IgD-negative memory B cell (primary cell): ENCODE data around the gene LRR1. TPM values are rescaled to one million over a fixed set of nuclear protein-coding genes. Genes with fewer than 3 reads are reported as not detected.
A peak's percentile ranks its signal among the peaks of the same experiment; 100 is the strongest.
"Not testable (repeated sequence)": the region's sequence is repeated elsewhere in the genome, so short reads cannot be mapped to it uniquely, and the experiment has no call there.

ENCODE experiments used
- H3K27ac Mint-ChIP-seq, 3 donors: one replicate each; pipeline ENCODE4 v1.8.0; 2020 to 2022; ENCODE audit warnings: mild to moderate bottlenecking in 3 of 3, mixed read lengths in 3 of 3, moderate library complexity in 1 of 3
- H3K27me3 Mint-ChIP-seq: one replicate; pipeline ENCODE4 v1.8.0; 2021; ENCODE audit warnings: mixed read lengths
- H3K36me3 Mint-ChIP-seq: one replicate; pipeline ENCODE4 v1.8.0; 2020; ENCODE audit warnings: mild to moderate bottlenecking, mixed read lengths
- H3K4me1 Mint-ChIP-seq, 3 donors: one replicate each; pipeline ENCODE4 v1.8.0; 2020 to 2022; ENCODE audit warnings: mixed read lengths in 3 of 3, mild to moderate bottlenecking in 1 of 3
- H3K4me3 Mint-ChIP-seq, 4 donors: one replicate each; pipeline ENCODE4 v1.8.0; 2020 to 2022; ENCODE audit warnings: mild to moderate bottlenecking in 4 of 4, mixed read lengths in 4 of 4, moderate library complexity in 3 of 4
- H3K9me3 Mint-ChIP-seq, 3 donors: one replicate each; pipeline ENCODE4 v1.8.0; 2020 to 2021; ENCODE audit warnings: mixed read lengths in 3 of 3, mild to moderate bottlenecking in 1 of 3
- polyA plus RNA-seq: library from polyadenylated mRNA; unstranded; fragments of 300-500 nt; fragmentation: Illumina TruSeq; gene quantifications from one replicate; pipeline ENCODE4 v1.2.3, GENCODE V29; 2021

LRR1 gene
- polyA plus RNA-seq, 1 donor from 2014 or later = 10.1 TPM

DNA sequence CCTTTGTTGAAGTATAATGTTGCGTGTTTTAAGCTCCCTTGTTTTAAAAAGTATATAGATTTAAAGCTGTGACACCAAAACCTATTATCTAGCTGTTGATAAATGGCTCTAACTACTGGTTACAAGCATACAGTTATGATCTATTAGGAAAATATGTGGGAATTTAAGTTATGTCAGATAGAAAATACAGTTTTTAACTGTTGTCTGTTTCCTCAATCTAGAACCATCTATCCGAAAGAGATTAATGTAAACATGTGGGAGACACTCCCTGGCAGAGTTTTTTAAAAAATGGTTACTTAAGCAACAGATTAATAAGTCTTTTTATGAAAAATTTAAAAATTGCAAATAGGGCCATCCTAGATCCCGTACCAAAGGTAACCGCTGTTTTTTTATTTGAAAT, 13.5 kb downstream of the LRR1 start:
- Mint-ChIP-seq H3K36me3 (no peaks in the 10 kb centered on the region), H3K27ac (no peak overlapping the region), H3K4me3 (no peak overlapping the region), H3K9me3 (no peaks in the 10 kb centered on the region), H3K4me1 (peaks cover 2 to 5% (median 4%) of the 10 kb centered on the region in 3 donors), H3K27me3 (no peaks in the 10 kb centered on the region)

DNA sequence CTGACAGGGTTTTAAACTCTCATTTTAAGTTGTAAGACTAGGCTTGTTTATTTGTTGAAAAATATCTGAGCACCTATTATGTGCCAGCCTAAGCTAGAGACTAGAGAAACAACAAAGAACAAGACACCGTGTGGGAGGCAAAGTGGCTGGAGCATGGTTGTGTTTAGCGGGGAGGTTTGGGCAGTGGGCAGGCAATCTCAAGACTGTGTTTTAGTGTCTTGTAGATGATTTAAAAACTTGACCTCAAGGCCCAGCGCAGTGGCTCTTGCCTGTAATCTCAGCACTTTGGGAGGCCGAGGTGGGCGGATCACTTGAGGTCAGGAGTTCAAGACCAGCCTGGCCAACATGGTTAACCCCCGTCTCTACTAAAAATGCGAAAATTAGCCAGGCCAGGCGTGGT, 13.9 kb downstream of the LRR1 start:
- no peaks in the 10 kb centered on the region for H3K9me3 Mint-ChIP-seq
- no peaks in the 10 kb centered on the region for H3K27me3 Mint-ChIP-seq
- no peaks in the 10 kb centered on the region for H3K36me3 Mint-ChIP-seq
- H3K4me1 Mint-ChIP-seq = peaks cover 5 to 9% (median 6%) of the 10 kb centered on the region in 3 donors
- H3K27ac Mint-ChIP-seq = no peak overlapping the region
- no peak overlapping the region for H3K4me3 Mint-ChIP-seq

- H3K27ac Mint-ChIP-seq = peak overlapping the region; percentile 14 to 74 (median 57)
- no peaks in the 10 kb centered on the region for H3K9me3 Mint-ChIP-seq
- peak overlapping the region in 1 of 4 donors; percentile 56 for H3K4me3 Mint-ChIP-seq
- no peaks in the 10 kb centered on the region for H3K27me3 Mint-ChIP-seq
- H3K36me3 Mint-ChIP-seq = no peaks in the 10 kb centered on the region
- H3K4me1 Mint-ChIP-seq = peaks cover 14 to 16% (median 16%) of the 10 kb centered on the region in 3 donors
Measured at GRCh38 chr14:49614196-49614595, 15.5 kb downstream of the LRR1 start.

DNA sequence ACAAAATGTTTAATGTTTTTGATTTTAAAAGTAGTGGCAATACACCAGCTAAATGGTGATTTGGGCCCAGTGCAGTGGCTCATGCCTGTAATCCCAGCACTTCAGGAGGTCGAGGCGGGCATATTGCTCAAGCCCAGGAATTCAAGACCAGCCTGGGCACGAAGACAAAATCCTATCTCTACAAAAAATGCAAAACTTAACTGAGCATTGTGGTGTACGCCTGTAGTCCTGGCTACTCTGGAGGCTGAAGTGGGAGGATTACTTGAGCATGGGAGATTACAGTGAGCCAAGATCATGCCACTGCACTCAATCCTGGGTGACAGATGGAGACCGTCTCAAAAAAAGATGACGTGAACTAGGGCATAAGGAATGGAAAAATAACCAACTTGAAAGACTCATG, 17.0 kb downstream of the LRR1 start:
- H3K9me3 Mint-ChIP-seq = no peaks in the 10 kb centered on the region
- peak overlapping the region in 2 of 4 donors; percentile 26 to 47 for H3K4me3 Mint-ChIP-seq
- peaks cover 2% of the 10 kb centered on the region for H3K36me3 Mint-ChIP-seq
- H3K4me1 Mint-ChIP-seq = peaks cover 18 to 26% (median 20%) of the 10 kb centered on the region in 3 donors
- H3K27ac Mint-ChIP-seq = peak overlapping the region in 1 of 3 donors; percentile 74
- no peaks in the 10 kb centered on the region for H3K27me3 Mint-ChIP-seq

- Mint-ChIP-seq H3K4me1 (peaks cover 30 to 41% (median 33%) of the 10 kb centered on the region in 3 donors), H3K9me3 (no peaks in the 10 kb centered on the region), H3K36me3 (peaks cover 3% of the 10 kb centered on the region), H3K4me3 (peak overlapping the region in 3 of 4 donors; percentile 71 to 99 (median 99)), H3K27ac (peak overlapping the region; percentile 79 to 99 (median 99)), H3K27me3 (no peaks in the 10 kb centered on the region)
Measured at GRCh38 chr14:49617852-49618519, 19.2 kb downstream of the LRR1 start.

DNA sequence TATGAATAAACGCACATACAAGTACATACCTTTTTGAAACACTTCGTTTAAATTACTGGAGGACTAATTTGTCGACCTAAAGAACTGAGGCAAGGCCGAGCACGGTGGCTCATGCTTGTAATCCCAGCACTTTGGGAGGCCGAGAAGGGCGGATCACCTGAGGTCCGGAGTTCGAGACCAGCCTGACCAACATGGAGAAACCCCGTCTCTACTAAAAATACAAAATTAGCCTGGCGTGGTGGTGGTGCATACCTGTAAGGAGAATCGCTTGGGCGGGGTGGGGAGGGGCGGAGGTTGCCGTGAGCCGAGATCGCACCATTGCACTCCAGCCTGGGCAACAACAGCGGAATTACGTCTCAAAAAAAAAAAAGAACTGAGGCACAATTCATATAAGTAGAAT, 20.5 kb downstream of the LRR1 start:
- H3K4me1 Mint-ChIP-seq = peaks cover 39 to 50% (median 44%) of the 10 kb centered on the region in 3 donors

GRCh38 chr14:49619730-49620129, 21.0 kb downstream of the LRR1 start:
- H3K9me3 Mint-ChIP-seq = no peaks in the 10 kb centered on the region
- no peaks in the 10 kb centered on the region for H3K27me3 Mint-ChIP-seq
- peaks cover 3% of the 10 kb centered on the region for H3K36me3 Mint-ChIP-seq
- H3K4me3 Mint-ChIP-seq = peak overlapping the region; percentile 98 to 100 (median 99)
- H3K27ac Mint-ChIP-seq = peak overlapping the region; percentile 99 to 100 (median 99)
- H3K4me1 Mint-ChIP-seq = peaks cover 41 to 49% (median 46%) of the 10 kb centered on the region in 3 donors

More for the DNA sequence above, 20.5 kb downstream of the LRR1 start:
- not testable (repeated sequence) for H3K27me3 Mint-ChIP-seq, H3K9me3 Mint-ChIP-seq, H3K36me3 Mint-ChIP-seq
- H3K4me3 Mint-ChIP-seq = peak overlapping the region; percentile 98 to 100 (median 99)
- peak overlapping the region; percentile 99 to 100 (median 99) for H3K27ac Mint-ChIP-seq

- Mint-ChIP-seq H3K4me3 (peak within 1 kb of the TSS; percentile 98 to 100 (median 99)), H3K9me3 (no peaks in the 10 kb centered on the region), H3K27ac (peak within 1 kb of the TSS; percentile 99 to 100 (median 99)), H3K4me1 (peaks cover 42 to 49% (median 46%) of the 10 kb centered on the region in 3 donors), H3K36me3 (peaks cover 3% of the 10 kb centered on the region), H3K27me3 (no peaks in the 10 kb centered on the region)
Measured at GRCh38 chr14:49620182-49621113, 21.7 kb downstream of the LRR1 start, which contains the start of the genes MGAT2 and RPL36AL. Gene MGAT2 (plus strand): TSS chr14:49620799. CDS start chr14:49621269, 470 bp downstream. Gene RPL36AL (minus strand): TSS chr14:49620626. CDS start chr14:49619104, 1,522 bp downstream.

DNA sequence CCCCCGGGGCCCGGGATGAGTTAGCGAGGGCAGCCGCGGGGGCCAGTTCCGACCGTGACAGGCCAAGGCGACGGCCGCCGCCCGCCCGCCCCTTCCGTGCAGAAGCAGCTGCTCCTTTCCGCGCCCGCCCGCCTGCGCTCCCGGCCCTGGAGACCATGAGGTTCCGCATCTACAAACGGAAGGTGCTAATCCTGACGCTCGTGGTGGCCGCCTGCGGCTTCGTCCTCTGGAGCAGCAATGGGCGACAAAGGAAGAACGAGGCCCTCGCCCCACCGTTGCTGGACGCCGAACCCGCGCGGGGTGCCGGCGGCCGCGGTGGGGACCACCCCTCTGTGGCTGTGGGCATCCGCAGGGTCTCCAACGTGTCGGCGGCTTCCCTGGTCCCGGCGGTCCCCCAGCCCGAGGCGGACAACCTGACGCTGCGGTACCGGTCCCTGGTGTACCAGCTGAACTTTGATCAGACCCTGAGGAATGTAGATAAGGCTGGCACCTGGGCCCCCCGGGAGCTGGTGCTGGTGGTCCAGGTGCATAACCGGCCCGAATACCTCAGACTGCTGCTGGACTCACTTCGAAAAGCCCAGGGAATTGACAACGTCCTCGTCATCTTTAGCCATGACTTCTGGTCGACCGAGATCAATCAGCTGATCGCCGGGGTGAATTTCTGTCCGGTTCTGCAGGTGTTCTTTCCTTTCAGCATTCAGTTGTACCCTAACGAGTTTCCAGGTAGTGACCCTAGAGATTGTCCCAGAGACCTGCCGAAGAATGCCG, 22.6 kb downstream of the LRR1 start:
- peak overlapping the region; percentile 99 to 100 (median 99) for H3K27ac Mint-ChIP-seq
- H3K4me3 Mint-ChIP-seq = peak overlapping the region; percentile 98 to 100 (median 99)
- peaks cover 42 to 49% (median 46%) of the 10 kb centered on the region in 3 donors for H3K4me1 Mint-ChIP-seq
- H3K36me3 Mint-ChIP-seq = peaks cover 3% of the 10 kb centered on the region
- no peaks in the 10 kb centered on the region for H3K9me3 Mint-ChIP-seq
- H3K27me3 Mint-ChIP-seq = no peaks in the 10 kb centered on the region

GRCh38 chr14:49622022-49622607, 23.4 kb downstream of the LRR1 start:
- Mint-ChIP-seq H3K36me3 (peaks cover 4% of the 10 kb centered on the region), H3K27ac (peak overlapping the region; percentile 81 to 99 (median 98)), H3K9me3 (no peaks in the 10 kb centered on the region), H3K4me1 (peaks cover 42 to 52% (median 46%) of the 10 kb centered on the region in 3 donors), H3K4me3 (peak overlapping the region; percentile 98 to 100 (median 99)), H3K27me3 (no peaks in the 10 kb centered on the region)

DNA sequence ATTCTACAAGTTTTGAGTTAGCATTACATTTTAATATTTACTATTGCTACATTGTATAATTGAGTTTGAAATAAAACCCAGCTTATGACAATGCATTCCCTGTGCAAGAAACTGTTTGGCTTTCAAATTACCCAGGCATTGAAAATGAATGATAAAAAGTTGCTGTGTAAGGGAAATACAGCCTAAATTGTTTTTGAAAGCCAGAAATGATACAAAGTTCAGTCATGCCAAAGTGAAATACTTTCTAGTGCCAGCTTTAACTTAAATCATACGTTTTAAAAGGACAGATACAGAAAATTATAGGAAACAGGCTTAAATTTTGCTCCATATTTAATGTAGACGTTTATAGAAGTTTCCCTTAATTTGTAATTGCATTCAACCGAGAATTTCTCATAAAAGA, 24.6 kb downstream of the LRR1 start:
- H3K36me3 Mint-ChIP-seq = peaks cover 6% of the 10 kb centered on the region
- H3K4me1 Mint-ChIP-seq = peaks cover 35 to 50% (median 41%) of the 10 kb centered on the region in 3 donors
- H3K27ac Mint-ChIP-seq = peak overlapping the region; percentile 78 to 86 (median 85)
- H3K4me3 Mint-ChIP-seq = peak overlapping the region; percentile 52 to 99 (median 81)
- H3K27me3 Mint-ChIP-seq = no peaks in the 10 kb centered on the region
- H3K9me3 Mint-ChIP-seq = no peaks in the 10 kb centered on the region

DNA sequence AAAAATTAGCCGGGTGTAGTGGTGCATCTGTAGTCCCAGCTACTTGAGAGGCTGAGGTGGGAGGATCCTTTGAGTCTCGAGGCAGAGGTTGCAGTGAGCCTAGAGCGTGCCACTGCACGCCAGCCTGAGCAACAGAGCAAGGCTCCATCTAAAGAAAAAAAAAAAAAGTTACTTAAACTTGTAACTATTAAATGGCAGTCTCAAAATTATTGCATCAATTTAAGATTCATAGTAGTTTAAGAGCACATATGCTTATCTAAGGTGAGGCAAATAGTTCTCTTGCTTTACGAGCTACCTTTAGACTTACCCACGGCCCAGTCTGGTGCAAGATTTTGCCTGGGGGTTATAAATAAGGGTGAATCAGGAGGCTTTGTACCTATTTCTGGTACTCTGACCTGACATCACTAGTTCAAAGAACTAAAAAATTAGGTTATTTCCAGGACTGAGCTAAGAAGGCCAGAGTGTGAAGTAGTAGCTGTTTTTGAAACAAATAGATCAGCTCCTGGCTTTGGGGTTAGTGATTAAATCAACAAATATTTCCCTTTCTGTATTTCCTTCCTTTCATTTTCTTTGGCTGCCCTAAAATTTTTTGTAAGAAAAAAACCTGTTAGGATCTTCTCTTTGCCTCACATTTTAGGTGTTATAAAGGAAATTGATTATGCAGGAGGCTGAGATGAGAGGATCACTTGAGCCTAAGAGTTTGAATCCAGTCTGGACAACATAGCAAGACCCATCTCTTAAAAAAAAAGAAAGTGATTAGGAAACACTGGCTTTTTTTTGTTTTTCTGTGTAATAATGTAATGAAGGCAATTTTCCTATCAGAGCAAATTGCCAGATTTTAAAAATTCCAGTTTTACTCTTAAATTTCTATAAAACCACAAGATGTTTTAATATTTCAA, 25.4 kb downstream of the LRR1 start:
- Mint-ChIP-seq H3K36me3 (peaks cover 6% of the 10 kb centered on the region), H3K9me3 (no peaks in the 10 kb centered on the region), H3K4me1 (peaks cover 32 to 43% (median 37%) of the 10 kb centered on the region in 3 donors)

More for the DNA sequence above, 25.4 kb downstream of the LRR1 start:
- peak overlapping the region; percentile 78 to 86 (median 85) for H3K27ac Mint-ChIP-seq
- H3K4me3 Mint-ChIP-seq = peak overlapping the region; percentile 63 to 99 (median 92)
- no peaks in the 10 kb centered on the region for H3K27me3 Mint-ChIP-seq
